SU-DHL-6 (cell line): ENCODE data around the gene PGAP3.

Experiments
- H2AFZ ChIP-seq: fragments of 200-600 bp; sonication (generic); 2 replicates; pipeline ENCODE4 v1.6.1; 2014; ENCODE audit warnings: low read depth, mild to moderate bottlenecking, moderate library complexity, mixed read lengths, antibody characterized with exemption, low read length; ENCODE audit not compliant: severe bottlenecking
- H3F3A ChIP-seq: fragments of 200-600 bp; shearing (Covaris generic); 2 replicates; pipeline ENCODE4 v1.6.0; 2016; ENCODE audit warnings: antibody characterized with exemption, mild to moderate bottlenecking; ENCODE audit not compliant: insufficient read depth
- H3K27ac ChIP-seq: fragments of 200-600 bp; sonication (generic); 2 replicates; pipeline ENCODE4 v1.5.1; 2016; ENCODE audit warnings: low read depth, mild to moderate bottlenecking, low read length, moderate library complexity, mixed read lengths
- H3K27me3 ChIP-seq: fragments of 200-600 bp; sonication (generic), shearing (Covaris generic); 2 replicates; pipeline ENCODE4 v1.6.0; 2014; ENCODE audit warnings: mild to moderate bottlenecking, low read length
- H3K36me3 ChIP-seq: fragments of 200-600 bp; sonication (generic); 2 replicates; pipeline ENCODE4 v1.6.1; 2014; ENCODE audit warnings: mild to moderate bottlenecking, low read length, mixed read lengths
- H3K4me2 ChIP-seq: fragments of 300-600, 200-600 bp; shearing (Covaris generic), sonication (generic); 2 replicates; pipeline ENCODE4 v1.6.0; 2014; ENCODE audit warnings: low read length, low read depth, mild to moderate bottlenecking; ENCODE audit not compliant: poor library complexity, severe bottlenecking
- H3K4me3 ChIP-seq: fragments of 200-600 bp; sonication (generic); 2 replicates; pipeline ENCODE4 v1.5.1; 2014; ENCODE audit warnings: antibody characterized with exemption, low read length, mild to moderate bottlenecking, mixed read lengths; ENCODE audit not compliant: insufficient read depth, poor library complexity, severe bottlenecking
- H3K79me2 ChIP-seq: fragments of 200-600 bp; sonication (generic); 2 replicates; pipeline ENCODE4 v1.6.1; 2014; ENCODE audit warnings: mild to moderate bottlenecking, low read length, moderate library complexity; ENCODE audit not compliant: insufficient read depth
- H3K9ac ChIP-seq: fragments of 200-600 bp; sonication (generic); 2 replicates; pipeline ENCODE4 v1.7.0; 2014; ENCODE audit warnings: mild to moderate bottlenecking, low read length
- H3K9me2 ChIP-seq: fragments of 200-600 bp; sonication (generic); replicated peaks from 2 replicates; pipeline ENCODE4 v1.6.1; 2014; ENCODE audit warnings: low read length; ENCODE audit not compliant: insufficient read depth
- H3K9me3 ChIP-seq: fragments of 200-600 bp; sonication (generic); 2 replicates; pipeline ENCODE4 v1.6.1; 2014; ENCODE audit warnings: low read length, mixed read lengths; ENCODE audit not compliant: insufficient read depth
- H4K20me1 ChIP-seq: fragments of 200-600 bp; sonication (generic); 2 replicates; pipeline ENCODE4 v1.6.1; 2014; ENCODE audit warnings: low read depth, mild to moderate bottlenecking, antibody characterized with exemption, low read length, moderate library complexity, mixed read lengths
- EZH2phosphoT487 ChIP-seq: fragments of 200-600 bp; sonication (generic), shearing (Covaris generic); conservative IDR thresholded peaks from 2 replicates; pipeline ENCODE4 v1.6.1; 2018; ENCODE audit warnings: mild to moderate bottlenecking, antibody characterized with exemption, low read length, moderate library complexity, mixed read lengths
- TF ChIP-seq, protein P1 (sequence below): fragments of 200-600 bp; sonication (generic); IDR thresholded peaks from one replicate; pipeline ENCODE4 v1.5.1; 2017; ENCODE audit warnings: antibody characterized with exemption, mild to moderate bottlenecking, low read length, moderate library complexity; ENCODE audit not compliant: insufficient read depth, poor library complexity, severe bottlenecking

Gene PGAP3

DNA sequence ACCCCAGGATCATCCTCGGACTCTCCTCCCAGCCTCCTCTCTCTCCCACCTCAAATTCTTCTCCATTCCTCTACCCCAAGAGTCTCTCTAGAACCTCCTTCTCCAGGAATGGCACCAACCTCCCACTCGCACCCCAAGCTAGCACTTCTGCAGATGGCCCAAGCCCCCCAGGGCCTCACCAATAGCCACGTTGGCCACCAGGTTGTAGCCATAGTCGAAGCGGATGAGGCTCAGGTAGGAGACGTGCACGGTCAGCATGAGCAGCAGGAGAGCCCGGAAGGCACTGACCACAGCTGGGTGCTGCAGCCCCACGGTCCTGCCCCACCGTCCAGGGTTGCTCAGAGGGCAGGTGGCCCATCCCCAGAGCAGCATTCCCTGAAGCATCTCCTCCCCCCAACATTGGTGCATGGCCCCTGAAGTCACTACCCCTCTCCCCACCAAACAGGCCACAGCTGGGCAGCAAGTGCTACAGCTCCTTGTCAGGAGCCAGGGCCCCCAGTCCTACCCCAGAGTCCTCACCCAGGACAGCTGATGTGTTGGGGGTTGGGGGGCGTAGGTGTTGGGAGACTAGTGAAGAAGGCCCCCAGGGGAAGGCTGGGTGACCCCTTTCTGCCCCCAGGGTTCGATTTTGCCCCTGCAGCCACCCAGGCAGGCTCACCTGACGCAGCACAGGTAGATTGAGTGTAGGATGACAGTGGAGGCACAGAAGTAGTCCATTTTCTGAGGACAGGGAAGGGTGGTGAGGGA is 14.3 kb downstream of the PGAP3 start:
- Histone ChIP-seq H3K9me2 (no peaks in the 10 kb centered on the region), H3K4me3 (no peak overlapping the region), H3K36me3 (no peaks in the 10 kb centered on the region), H2AFZ (no peak overlapping the region), H3K4me2 (no peak overlapping the region), H3K9me3 (no peaks in the 10 kb centered on the region), H3K79me2 (no peaks in the 10 kb centered on the region), H4K20me1 (no peaks in the 10 kb centered on the region), H3F3A (no peaks in the 10 kb centered on the region), H3K27me3 (no peaks in the 10 kb centered on the region), H3K9ac (no peak overlapping the region), H3K27ac (no peak overlapping the region)
- TF ChIP-seq, protein P1, sequence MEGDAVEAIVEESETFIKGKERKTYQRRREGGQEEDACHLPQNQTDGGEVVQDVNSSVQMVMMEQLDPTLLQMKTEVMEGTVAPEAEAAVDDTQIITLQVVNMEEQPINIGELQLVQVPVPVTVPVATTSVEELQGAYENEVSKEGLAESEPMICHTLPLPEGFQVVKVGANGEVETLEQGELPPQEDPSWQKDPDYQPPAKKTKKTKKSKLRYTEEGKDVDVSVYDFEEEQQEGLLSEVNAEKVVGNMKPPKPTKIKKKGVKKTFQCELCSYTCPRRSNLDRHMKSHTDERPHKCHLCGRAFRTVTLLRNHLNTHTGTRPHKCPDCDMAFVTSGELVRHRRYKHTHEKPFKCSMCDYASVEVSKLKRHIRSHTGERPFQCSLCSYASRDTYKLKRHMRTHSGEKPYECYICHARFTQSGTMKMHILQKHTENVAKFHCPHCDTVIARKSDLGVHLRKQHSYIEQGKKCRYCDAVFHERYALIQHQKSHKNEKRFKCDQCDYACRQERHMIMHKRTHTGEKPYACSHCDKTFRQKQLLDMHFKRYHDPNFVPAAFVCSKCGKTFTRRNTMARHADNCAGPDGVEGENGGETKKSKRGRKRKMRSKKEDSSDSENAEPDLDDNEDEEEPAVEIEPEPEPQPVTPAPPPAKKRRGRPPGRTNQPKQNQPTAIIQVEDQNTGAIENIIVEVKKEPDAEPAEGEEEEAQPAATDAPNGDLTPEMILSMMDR, result no peak
- TF ChIP-seq EZH2phosphoT487, result no peak

DNA sequence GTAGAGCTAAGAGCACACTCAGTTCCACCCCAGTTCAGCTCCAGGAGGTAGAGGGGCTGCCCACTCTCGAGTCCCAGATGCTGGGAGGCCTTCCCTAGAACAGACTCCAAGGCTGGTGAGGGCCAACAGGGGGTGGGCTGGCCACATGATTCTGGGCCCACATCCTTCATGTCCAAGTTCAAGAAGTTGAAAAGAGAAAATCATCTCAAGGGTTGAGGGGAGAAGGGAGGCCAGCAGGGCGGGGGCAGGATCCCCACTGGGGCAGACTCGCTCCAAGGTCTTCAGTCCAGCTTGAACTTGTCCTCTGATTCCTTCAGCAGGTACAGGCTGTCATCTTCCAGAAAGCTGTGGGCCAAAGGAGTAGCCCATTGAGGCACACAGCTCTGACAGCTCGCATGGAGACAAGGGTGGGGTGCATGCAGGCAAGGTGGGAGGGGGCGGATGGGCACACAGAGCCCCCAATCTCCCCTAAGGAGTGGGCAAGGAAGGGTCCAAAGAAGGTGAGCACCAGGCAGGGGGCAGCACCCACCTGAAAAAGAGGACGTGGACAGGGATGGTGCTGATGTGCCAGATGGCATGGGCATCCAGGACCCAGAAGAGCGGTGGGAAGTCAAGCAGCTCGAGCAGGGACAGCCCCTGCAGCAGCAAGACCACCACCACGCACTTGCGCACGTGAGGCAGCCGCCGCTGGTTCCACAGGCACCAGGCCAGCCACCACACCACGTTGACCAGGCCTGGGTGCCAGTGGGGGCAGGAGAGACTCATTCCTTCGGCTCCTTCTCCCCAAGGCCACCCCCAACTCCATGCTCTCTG is 15.1 kb downstream of the PGAP3 start:
- Histone ChIP-seq H3K4me2 (no peak overlapping the region), H3K9ac (no peak overlapping the region), H3K27me3 (no peaks in the 10 kb centered on the region), H3K9me3 (no peaks in the 10 kb centered on the region), H3F3A (no peaks in the 10 kb centered on the region), H2AFZ (no peak overlapping the region), H4K20me1 (no peaks in the 10 kb centered on the region), H3K9me2 (no peaks in the 10 kb centered on the region), H3K79me2 (no peaks in the 10 kb centered on the region), H3K4me3 (no peak overlapping the region), H3K36me3 (no peaks in the 10 kb centered on the region), H3K27ac (no peak overlapping the region)
- TF ChIP-seq, protein P1, result no peak
- TF ChIP-seq EZH2phosphoT487, result no peak

GRCh38 chr17:39671651-39672521 is 16.0 kb downstream of the PGAP3 start:
- no peak overlapping the region for H3K4me2 ChIP-seq

More at GRCh38 chr17:39671651-39672521, 16.0 kb downstream of the PGAP3 start:
- no peak overlapping the region for H3K27ac ChIP-seq
- no peaks in the 10 kb centered on the region for H3F3A ChIP-seq
- H3K4me3 ChIP-seq, result no peak overlapping the region
- no peaks in the 10 kb centered on the region for H3K9me3 ChIP-seq
- H3K79me2 ChIP-seq, result no peaks in the 10 kb centered on the region
- no peaks in the 10 kb centered on the region for H4K20me1 ChIP-seq
- no peak overlapping the region for H2AFZ ChIP-seq
- no peak for TF ChIP-seq EZH2phosphoT487
- TF ChIP-seq, protein P1, result peak; percentile 69
- no peak overlapping the region for H3K9ac ChIP-seq
- no peaks in the 10 kb centered on the region for H3K9me2 ChIP-seq
- H3K27me3 ChIP-seq, result no peaks in the 10 kb centered on the region
- no peaks in the 10 kb centered on the region for H3K36me3 ChIP-seq
